GM19351 (cell line): ENCODE data around the gene PIP4K2C.

Experiments used
- ATAC-seq: cut with Tn5 transposase; IDR thresholded peaks from one replicate; pipeline ENCODE4 v1.9.1; 2021; ENCODE audit warnings: mild to moderate bottlenecking, moderate library complexity; ENCODE audit not compliant: unreplicated experiment

The PIP4K2C gene

GRCh38 chr12:57620936-57621496, 30.0 kb downstream of the PIP4K2C start:
- ATAC-seq = no peak

GRCh38 chr12:57621497-57622292, 30.7 kb downstream of the PIP4K2C start:
- ATAC-seq = no peak

- no peak for ATAC-seq
Measured at GRCh38 chr12:57622293-57623245, 31.6 kb downstream of the PIP4K2C start.

DNA sequence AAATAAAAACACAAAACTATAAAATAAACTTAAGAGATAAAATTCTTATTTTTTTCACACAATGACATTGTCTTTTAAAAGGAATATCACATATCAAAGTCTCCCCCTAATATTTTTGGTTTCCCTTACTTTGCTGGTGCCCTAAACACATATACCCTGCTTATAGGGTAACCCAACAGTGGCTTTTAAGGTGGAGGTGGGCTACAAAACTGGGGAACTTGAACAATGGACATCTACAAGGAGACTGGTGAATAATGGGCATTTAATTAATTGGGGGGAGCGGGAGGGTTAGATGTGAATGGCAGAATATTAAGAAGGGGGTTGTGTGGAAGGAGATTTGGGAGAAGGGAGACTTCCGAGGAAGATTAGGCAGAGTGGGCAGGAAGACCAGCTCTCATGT, 32.4 kb downstream of the PIP4K2C start:
- ATAC-seq = no peak

GRCh38 chr12:57623811-57624390, 32.9 kb downstream of the PIP4K2C start:
- ATAC-seq = no peak

DNA sequence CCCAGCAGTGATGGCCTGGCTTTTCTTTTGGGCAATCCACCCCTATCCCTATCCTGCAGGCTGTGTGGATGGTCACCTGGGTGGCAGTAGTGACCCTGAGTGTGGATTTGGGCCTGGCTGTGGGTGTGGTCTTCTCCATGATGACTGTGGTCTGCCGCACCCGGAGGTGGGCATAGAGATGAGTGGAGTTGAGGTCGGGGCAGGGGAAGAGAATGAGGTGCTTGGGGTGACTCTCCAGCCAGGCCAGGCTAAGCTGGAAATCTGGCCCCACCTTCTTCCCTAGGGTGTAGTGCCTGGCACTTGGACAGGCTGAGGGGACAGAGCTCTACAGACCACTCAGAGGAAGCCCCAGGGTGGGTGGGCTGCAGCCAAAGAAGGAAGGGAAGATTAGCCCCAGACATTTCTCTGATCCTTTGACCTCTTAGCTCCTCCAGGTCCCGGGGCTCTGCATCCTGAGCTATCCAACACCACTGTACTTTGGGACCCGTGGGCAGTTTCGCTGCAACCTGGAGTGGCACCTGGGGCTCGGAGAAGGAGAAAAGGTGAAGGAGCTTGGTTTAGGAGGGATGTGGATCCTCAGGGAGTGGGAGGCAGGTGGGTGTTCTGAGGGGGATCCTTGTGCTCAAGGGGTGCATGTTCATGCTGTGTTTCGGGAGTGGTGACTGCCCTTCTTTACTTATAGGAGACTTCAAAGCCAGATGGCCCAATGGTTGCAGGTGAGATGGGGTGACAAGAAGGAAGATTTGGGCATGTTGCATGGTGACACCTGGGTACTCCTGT, 33.6 kb downstream of the PIP4K2C start:
- ATAC-seq = no peak

DNA sequence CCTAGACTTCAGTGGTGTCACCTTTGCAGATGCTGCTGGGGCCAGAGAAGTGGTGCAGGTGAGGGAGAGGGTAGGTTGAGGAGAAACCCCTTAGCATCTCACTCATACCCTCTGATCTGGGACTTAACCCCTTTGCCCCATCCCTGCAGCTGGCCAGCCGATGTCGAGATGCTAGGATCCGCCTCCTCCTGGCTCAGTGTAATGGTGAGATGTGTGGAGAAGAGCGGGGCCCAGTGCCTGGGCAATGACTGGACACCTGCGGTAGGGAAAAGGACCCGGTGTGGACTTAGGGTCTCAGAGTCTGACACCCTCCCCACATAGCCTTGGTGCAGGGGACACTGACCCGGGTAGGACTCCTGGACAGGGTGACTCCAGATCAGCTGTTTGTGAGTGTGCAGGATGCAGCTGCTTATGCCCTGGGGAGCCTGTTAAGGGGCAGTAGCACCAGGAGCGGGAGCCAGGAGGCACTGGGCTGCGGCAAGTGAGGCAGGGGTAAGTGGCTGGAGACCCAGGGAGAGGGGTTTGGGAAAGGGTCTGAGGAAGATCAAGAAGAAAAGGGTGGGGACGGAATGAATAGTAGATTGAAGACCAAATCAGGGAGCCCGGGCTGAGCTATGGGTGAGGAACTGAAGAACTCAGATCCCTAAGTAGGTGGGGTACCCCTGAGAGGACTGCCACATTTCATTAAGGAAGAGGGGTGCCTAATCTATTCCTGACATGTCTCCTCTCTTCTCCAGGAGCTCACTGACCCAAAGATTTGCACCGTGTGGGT, 34.5 kb downstream of the PIP4K2C start:
- no peak for ATAC-seq

DNA sequence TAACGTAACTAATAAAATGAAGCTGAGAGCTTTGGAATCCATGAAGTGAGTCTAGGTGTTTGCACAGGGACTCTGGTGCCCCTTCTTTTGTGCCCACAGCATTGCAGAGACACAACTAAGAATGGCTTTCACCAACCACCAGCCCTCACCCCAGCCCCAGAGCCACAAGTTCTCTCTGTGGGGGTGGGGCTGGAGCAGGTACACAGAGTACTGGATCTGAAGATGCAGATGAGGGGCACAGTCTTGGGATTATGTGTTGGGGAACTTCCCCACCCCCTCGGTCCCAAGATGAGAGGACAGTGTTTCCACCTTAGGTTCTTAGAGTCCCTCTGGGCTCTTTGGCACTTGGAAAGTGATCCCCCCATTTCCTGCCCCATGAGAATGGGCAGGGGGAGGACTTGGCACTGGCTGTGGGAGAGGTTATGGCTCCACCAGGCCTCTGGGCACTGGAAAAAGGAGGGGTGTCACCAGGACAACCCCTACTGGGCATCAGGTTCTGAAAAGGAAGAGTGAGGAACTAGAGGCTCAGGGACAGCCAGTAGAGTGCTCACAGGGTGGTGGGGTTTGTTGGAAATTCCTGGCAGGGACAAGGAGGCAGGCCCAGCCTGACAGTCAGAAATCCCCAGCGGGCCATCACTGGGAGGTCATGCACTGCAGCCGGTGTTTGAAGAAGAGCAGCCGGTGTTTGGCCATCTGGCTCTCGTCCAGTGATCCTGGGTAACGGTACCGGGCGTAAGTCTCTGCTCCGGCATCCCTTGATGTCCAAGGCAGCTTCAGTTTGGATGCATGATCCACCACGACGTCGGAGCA, 35.3 kb downstream of the PIP4K2C start:
- no peak for ATAC-seq

GRCh38 chr12:57626921-57627445, 36.0 kb downstream of the PIP4K2C start:
- no peak for ATAC-seq

DNA sequence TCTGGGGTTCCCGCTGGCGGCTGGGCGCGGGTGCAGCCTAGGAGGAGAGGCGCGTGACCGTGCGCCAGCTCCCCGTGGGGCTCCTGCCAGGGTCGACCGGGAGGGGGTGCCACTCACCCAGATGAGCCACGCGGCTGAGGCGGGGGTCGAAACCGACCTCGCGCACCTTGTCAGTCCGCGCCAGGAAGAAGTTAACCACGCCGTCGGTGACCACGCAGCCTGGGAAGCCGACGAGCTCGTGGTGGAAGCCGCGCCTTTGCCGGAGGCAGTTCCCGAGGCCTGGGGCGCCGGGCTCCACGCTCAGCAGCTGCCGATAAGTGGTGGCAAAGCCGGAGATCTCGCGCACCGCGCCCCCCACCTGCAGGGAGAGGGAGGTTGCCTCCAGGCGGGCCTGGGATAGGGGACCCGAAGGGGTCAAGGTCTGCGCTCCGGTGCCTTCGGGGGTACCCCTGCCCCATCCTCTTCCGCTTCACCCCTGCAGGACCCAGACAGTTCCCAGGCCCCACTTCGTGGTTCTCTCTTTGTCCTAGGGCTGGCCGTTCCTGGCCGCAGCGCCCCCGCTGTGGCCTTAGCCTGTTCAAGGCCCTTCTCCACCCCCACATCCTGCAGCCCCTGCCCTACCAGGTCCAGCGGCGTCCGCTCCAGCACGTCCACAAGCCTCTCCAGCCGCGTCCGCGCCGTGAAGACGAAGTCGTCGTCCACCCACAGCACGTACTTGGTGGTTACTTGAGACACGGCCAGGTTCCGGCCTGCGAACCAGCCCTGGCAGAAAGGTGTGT, 36.7 kb downstream of the PIP4K2C start:
- no peak for ATAC-seq

GRCh38 chr12:57628280-57629191, 37.5 kb downstream of the PIP4K2C start:
- no peak for ATAC-seq

- no peak for ATAC-seq
Measured at GRCh38 chr12:57629897-57630471, 39.0 kb downstream of the PIP4K2C start.

DNA sequence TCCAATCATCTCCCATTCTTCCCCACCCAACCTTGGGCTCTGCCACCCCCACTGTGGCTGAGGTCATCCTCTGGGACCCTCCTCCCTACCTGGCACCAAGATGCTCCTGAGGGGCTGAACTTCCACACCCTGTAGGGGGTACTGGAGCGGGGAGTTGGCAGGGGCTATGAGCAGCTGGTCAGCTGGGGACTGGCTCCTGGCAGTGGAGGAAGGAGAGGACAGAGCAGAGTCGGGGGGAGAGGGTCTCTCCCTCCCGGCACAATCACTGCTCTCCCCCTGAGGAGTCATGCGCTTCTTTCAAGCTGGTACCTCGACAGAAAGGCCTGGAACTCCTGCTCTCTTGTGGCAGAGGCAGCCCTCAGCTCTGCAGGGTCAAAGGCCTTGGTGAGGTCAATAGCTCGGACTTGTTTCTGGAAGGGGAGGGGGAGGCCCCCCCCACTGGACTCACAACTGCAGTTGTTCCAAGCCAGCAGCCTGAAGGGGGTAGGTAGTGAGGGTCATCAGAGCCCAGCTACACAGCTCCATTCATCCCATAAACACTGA, 40.0 kb downstream of the PIP4K2C start:
- no peak for ATAC-seq

DNA sequence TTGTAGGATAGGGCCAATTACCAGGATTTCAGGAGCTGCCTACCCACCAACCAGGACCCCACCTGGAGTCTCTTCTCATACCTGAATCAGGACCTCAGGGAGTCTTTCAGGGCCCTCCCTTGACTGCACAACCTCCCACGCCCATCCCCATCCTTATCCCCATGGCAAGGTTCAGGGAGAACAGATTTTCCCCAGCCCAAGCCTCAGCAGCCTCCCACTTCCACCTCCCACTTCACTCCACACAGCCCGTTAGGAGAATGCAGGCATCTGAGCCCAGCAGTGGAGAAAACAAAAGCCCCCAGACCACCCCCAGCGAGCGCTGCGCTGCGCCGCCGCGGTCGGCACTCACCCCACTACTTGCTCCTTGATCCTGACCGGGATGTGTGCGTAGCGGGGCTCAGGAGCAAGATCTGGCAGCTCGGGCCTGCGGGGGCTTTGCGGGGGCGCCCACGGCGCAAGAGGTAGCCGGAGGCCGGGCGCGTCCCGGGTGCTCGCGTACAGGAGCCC, 40.6 kb downstream of the PIP4K2C start:
- ATAC-seq = no peak

DNA sequence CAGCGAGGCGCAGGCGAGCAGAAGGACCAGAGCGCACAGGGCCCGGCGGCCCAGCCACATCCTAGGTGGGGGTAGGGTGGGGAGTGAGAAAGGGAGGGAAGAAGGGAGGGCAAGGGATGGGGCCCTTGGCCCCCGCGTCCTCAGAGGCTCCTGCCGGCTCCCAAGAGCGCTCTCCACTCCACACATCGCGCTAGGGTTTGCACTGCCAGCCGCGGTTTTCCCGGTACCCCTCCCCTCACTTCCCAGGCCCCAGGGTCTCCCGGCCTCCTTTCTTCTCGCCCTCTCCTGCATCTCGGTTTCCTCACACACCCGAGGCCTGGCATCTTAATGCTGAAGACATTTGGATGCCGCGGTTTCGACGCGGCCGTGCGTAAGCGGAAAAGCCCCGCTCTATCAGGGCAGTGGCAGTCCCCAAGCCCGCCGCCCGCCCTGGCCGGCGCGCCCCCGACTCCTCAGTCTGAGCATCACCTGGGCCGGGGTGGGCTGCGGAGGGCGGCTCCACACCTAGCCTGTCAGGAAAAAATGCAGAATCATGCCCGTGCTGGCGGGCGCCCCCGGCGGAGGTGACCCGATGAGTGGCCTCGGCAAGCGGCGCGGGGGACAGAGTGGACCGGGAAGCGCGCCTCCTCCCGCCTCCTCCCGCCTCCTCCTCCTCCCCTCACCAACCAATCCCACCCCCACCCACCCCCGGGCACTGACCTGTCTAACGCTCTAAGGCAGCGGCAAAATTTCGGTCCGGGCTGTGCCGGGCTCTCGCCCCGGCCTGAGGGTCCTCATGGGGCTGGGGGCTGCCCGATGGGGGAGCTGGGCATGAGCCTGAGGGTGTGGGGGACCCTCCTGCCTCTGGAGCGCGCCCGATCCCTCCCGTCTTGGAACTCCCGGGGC, 41.3 kb downstream of the PIP4K2C start:
- ATAC-seq = no peak
